B cell (primary cell): ENCODE measurements around the gene AP1M2. TPM values are rescaled to one million over a fixed set of nuclear protein-coding genes. Genes with fewer than 3 reads are reported as not detected.

Source experiments
- ATAC-seq: fragments of 200-7000 bp; cut with Tn5 transposase; one replicate; pipeline ENCODE4 v1.10.0; 2021; ENCODE audit warnings: low read depth, mild to moderate bottlenecking, moderate number of reproducible peaks, moderate library complexity
- CTCF ChIA-PET: fragments of 350-600 bp; sonication (Branson Sonifier 250); formaldehyde crosslinking; loops from one replicate; lab custom pipeline; 2021; ENCODE audit warnings: antibody characterized with exemption, inconsistent platforms; lab: Charles Lee
- POLR2A ChIA-PET: fragments of 350-600 bp; sonication (Branson Sonifier 250); formaldehyde crosslinking; loops from one replicate; lab custom pipeline; 2021; ENCODE audit warnings: antibody characterized with exemption; lab: Charles Lee
- DNase-seq: peaks from one replicate; pipeline ENCODE4 v3.0.0; 2013
- H2AFZ ChIP-seq: 2 replicates; pipeline ENCODE4 v1.6.1; 2012; ENCODE audit warnings: mild to moderate bottlenecking, low read depth, low read length; ENCODE audit not compliant: insufficient read depth, poor library complexity, severe bottlenecking
- H3K27ac ChIP-seq, 2 donors: 1 replicate in 1 of 2; 2 replicates in 1 of 2; pipeline ENCODE4 v1.5.1; 2012 to 2013; ENCODE audit warnings: low read length in 2 of 2, mild to moderate bottlenecking in 2 of 2, moderate library complexity in 1 of 2
- H3K27me3 ChIP-seq, 4 experiments: fragments of 200-600 bp in 1 of 4; sonication (generic) in 1 of 4; replicated peaks in 1 of 4; 1 replicate in 2 of 4; 2 replicates in 2 of 4; pipeline versions ENCODE4 v1.6.1 to v1.7.0; 2013 to 2016; ENCODE audit warnings: low read length in 3 of 4, mild to moderate bottlenecking in 2 of 4, mixed read lengths in 1 of 4, moderate library complexity in 1 of 4; ENCODE audit not compliant: insufficient read depth in 4 of 4, control insufficient read depth in 3 of 4; ENCODE audit errors: control extremely low read depth in 1 of 4
- H3K36me3 ChIP-seq, 2 experiments: replicated peaks in 1 of 2; 1 replicate in 1 of 2; 2 replicates in 1 of 2; pipeline versions ENCODE4 v1.6.1 to v1.7.1; 2013; ENCODE audit warnings: low read length in 1 of 2; ENCODE audit not compliant: insufficient read depth in 2 of 2, control insufficient read depth in 1 of 2; ENCODE audit errors: control extremely low read depth in 1 of 2, extremely low read depth in 1 of 2
- H3K4me1 ChIP-seq, 2 donors: fragments of 200-600 bp in 1 of 2; sonication (generic) in 1 of 2; 1 replicate in 1 of 2; 2 replicates in 1 of 2; pipeline versions ENCODE4 v1.5.1 to v1.6.1; 2013 to 2017; ENCODE audit warnings: low read length in 2 of 2; ENCODE audit not compliant: control insufficient read depth in 2 of 2, insufficient read depth in 2 of 2
- H3K4me2 ChIP-seq: replicated peaks from 2 replicates; pipeline ENCODE3; 2012; ENCODE audit warnings: mild to moderate bottlenecking, low read depth, low read length; ENCODE audit not compliant: poor library complexity, severe bottlenecking
- H3K4me3 ChIP-seq, 5 experiments: fragments of 200-600 bp in 1 of 5; sonication (generic) in 1 of 5; 1 replicate in 3 of 5; 2 replicates in 2 of 5; pipeline versions ENCODE4 v1.5.1 to v1.7.0; 2011 to 2016; ENCODE audit warnings: low read length in 4 of 5, mild to moderate bottlenecking in 4 of 5, low read depth in 2 of 5, control low read depth in 1 of 5, moderate library complexity in 1 of 5; ENCODE audit not compliant: insufficient read depth in 1 of 5; ENCODE audit errors: control extremely low read depth in 1 of 5, extremely low read depth in 1 of 5
- H3K79me2 ChIP-seq: fragments of 200-600 bp; sonication (generic); one replicate; pipeline ENCODE4 v1.6.0; 2016; ENCODE audit warnings: low read length; ENCODE audit not compliant: control insufficient read depth, insufficient read depth
- H3K9ac ChIP-seq: fragments of 200-600 bp; sonication (generic); 2 replicates; pipeline ENCODE4 v1.6.1; 2017; ENCODE audit warnings: mild to moderate bottlenecking, low read length, moderate library complexity
- H3K9me3 ChIP-seq, 3 donors: one replicate each; pipeline versions ENCODE4 v1.6.1 to v1.7.1; 2013; ENCODE audit warnings: low read length in 2 of 3; ENCODE audit not compliant: control insufficient read depth in 2 of 3, insufficient read depth in 1 of 3; ENCODE audit errors: control extremely low read depth in 1 of 3
- H4K20me1 ChIP-seq: 2 replicates; pipeline ENCODE4 v1.6.0; 2012; ENCODE audit warnings: mild to moderate bottlenecking, low read length; ENCODE audit not compliant: insufficient read depth, control insufficient read depth, poor library complexity, severe bottlenecking
- H3K27ac Mint-ChIP-seq: one replicate; pipeline ENCODE4 v1.8.0; 2021; ENCODE audit warnings: mixed read lengths
- H3K27me3 Mint-ChIP-seq: one replicate; pipeline ENCODE4 v1.8.0; 2021; ENCODE audit warnings: mixed read lengths
- H3K4me1 Mint-ChIP-seq: one replicate; pipeline ENCODE4 v1.8.0; 2021; ENCODE audit warnings: mixed read lengths
- H3K4me3 Mint-ChIP-seq: one replicate; pipeline ENCODE4 v1.8.0; 2021; ENCODE audit warnings: mixed read lengths
- H3K9me3 Mint-ChIP-seq: one replicate; pipeline ENCODE4 v1.8.0; 2022; ENCODE audit warnings: mixed read lengths; ENCODE audit not compliant: insufficient read depth
- EZH2 ChIP-seq: IDR thresholded peaks from 2 replicates; pipeline ENCODE4 v1.6.1; 2012; ENCODE audit warnings: borderline replicate concordance, low read depth, mild to moderate bottlenecking, moderate library complexity, low read length; ENCODE audit not compliant: insufficient read depth, poor library complexity, severe bottlenecking
- WGBS: methylation state at CpG from one replicate; pipeline ENCODE4 v1.1.5; 2013; ENCODE audit warnings: missing lambda C conversion rate; ENCODE audit not compliant: insufficient coverage; 5-methylcytosine and 5-hydroxymethylcytosine counted together
- intact Hi-C: fragments of 100-400 bp; cut with micrococcal nuclease; formaldehyde crosslinking; loops from one replicate; pipeline ENCODE4 v1.10.0; 2022
- polyA plus RNA-seq: library from polyadenylated mRNA; depleted of rRNA; stranded (reverse); fragments of >200 nt; gene quantifications from 2 replicates; pipeline ENCODE4 v1.2.3, GENCODE V29; 2012
- total RNA-seq, 2 donors: library from RNA; stranded (reverse); fragments of 120-200 nt in 1 of 2; gene quantifications; 1 replicate in 1 of 2; 2 replicates in 1 of 2; pipeline versions ENCODE4 v1.2.3 to v1.2.4, GENCODE V29; 2013 to 2022
- TF ChIP-seq, protein P1 (sequence below): fragments of 200-600 bp; IDR thresholded peaks from one replicate; pipeline ENCODE4 v1.8.0; 2022; ENCODE audit warnings: antibody characterized with exemption, mild to moderate bottlenecking

AP1M2 gene
- total and polyA plus RNA-seq, 2 donors (not counting 1 experiment from before 2014, with no cell fraction given), result not detected

DNA sequence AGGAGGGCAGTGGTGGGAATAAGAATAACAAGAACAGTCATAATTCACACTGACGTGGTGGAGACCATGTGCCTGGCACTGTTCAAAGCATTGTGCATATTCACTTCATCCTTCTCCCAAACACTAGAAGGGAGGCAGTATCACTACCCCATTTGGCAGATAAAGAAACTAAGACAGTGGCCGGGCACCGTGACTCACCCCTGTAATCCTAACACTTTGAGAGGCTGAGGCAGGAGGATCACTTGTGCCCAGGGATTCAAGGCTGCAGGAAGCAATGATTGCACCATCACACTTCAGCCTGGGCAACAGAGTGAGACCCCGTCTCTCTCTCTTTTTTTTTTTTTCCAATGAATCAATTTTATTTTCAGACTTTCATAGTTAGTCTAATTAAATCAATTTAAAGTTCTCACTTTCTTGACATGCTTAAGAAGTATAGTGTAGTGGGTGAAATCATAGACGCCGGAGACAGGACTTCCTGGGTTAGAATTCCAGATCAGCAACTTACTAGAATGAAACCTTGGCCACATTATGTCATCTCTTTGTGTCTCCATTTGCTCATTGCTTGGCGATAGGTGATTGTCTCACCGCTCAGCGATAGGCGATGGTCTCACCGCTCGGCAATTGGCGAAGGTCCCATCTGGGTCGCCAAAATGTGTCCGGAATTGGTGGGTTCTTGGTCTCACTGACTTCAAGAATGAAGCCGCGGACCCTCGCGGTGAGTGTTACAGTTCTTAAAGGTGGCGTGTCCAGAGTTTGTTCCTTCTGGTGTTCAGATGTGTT, 48.7 kb downstream of the AP1M2 start:
- H3K4me1 ChIP-seq, result peaks cover 3 to 5% of the 10 kb centered on the region in 2 donors
- no peak overlapping the region for H2AFZ ChIP-seq
- DNase-seq, result no peak
- H3K9me3 Mint-ChIP-seq, result no peaks in the 10 kb centered on the region
- H3K27me3 ChIP-seq, result peaks cover 0 to 16% (median 1%) of the 10 kb centered on the region in 4 experiments
- no peak for ATAC-seq
- TF ChIP-seq, protein P1, sequence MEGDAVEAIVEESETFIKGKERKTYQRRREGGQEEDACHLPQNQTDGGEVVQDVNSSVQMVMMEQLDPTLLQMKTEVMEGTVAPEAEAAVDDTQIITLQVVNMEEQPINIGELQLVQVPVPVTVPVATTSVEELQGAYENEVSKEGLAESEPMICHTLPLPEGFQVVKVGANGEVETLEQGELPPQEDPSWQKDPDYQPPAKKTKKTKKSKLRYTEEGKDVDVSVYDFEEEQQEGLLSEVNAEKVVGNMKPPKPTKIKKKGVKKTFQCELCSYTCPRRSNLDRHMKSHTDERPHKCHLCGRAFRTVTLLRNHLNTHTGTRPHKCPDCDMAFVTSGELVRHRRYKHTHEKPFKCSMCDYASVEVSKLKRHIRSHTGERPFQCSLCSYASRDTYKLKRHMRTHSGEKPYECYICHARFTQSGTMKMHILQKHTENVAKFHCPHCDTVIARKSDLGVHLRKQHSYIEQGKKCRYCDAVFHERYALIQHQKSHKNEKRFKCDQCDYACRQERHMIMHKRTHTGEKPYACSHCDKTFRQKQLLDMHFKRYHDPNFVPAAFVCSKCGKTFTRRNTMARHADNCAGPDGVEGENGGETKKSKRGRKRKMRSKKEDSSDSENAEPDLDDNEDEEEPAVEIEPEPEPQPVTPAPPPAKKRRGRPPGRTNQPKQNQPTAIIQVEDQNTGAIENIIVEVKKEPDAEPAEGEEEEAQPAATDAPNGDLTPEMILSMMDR, result no peak
- TF ChIP-seq EZH2, result no peak
- no peak overlapping the region for H3K4me3 Mint-ChIP-seq
- H3K36me3 ChIP-seq, result no peaks in the 10 kb centered on the region
- no peak overlapping the region for H3K4me3 ChIP-seq
- WGBS, result 44% methylated on average over 17 of the region's 20 CpGs
- H3K9me3 ChIP-seq, result no peaks in the 10 kb centered on the region
- intact Hi-C loops, result no loop called here
- peaks cover 16% of the 10 kb centered on the region for H3K27me3 Mint-ChIP-seq
- H3K27ac Mint-ChIP-seq, result no peak overlapping the region
- H3K9ac ChIP-seq, result no peak overlapping the region
- H4K20me1 ChIP-seq, result no peaks in the 10 kb centered on the region
- H3K4me2 ChIP-seq, result no peak overlapping the region
- CTCF ChIA-PET, result interaction anchor here (0.8 to 5.3 kb wide), 4 partner anchors 33 to 133 kb away, joined by 3 to 73 read pairs (median 5); no protein-coding TSS in a partner anchor
- POLR2A ChIA-PET, result no interaction called here
- H3K4me1 Mint-ChIP-seq, result peaks cover 5% of the 10 kb centered on the region
- no peak overlapping the region for H3K27ac ChIP-seq
- H3K79me2 ChIP-seq, result no peaks in the 10 kb centered on the region

DNA sequence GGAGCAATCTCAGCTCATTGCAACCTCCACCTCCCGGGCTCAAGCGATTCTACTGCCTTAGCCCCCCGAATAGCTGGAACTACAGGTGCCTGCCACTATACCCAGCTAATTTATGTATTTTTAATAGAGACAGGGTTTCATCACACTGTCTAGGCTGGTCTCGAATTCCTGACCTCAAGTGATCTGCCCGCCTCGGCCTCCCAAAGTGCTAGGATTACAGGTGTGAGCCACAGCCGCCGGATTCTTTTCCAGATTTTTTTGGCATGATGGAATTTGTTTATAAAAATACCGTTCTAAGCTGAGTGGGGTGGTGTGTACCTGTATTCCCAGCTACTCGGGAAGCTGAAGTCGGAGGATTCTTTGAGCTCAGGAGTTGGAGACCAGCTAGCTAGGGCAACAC, 49.4 kb downstream of the AP1M2 start:
- DNase-seq (no peak), ATAC-seq (no peak)
- Mint-ChIP-seq H3K9me3 (no peaks in the 10 kb centered on the region), H3K27me3 (peaks cover 16% of the 10 kb centered on the region), H3K4me1 (peaks cover 2% of the 10 kb centered on the region), H3K27ac (no peak overlapping the region), H3K4me3 (no peak overlapping the region)
- Histone ChIP-seq H3K27me3 (peaks cover 0 to 16% (median 1%) of the 10 kb centered on the region in 4 experiments), H3K4me2 (no peak overlapping the region), H2AFZ (no peak overlapping the region), H3K4me1 (no peaks in the 10 kb centered on the region), H3K36me3 (no peaks in the 10 kb centered on the region), H3K9me3 (no peaks in the 10 kb centered on the region), H3K4me3 (no peak overlapping the region), H3K27ac (no peak overlapping the region), H3K79me2 (no peaks in the 10 kb centered on the region), H4K20me1 (no peaks in the 10 kb centered on the region), H3K9ac (no peak overlapping the region)
- CTCF ChIA-PET, result interaction anchor here (1.1 to 1.3 kb wide), 2 partner anchors 34 to 107 kb away, joined by 4 to 6 read pairs; no protein-coding TSS in a partner anchor
- intact Hi-C loops, result no loop called here
- POLR2A ChIA-PET, result interaction anchor here (0.6 kb wide), 1 partner anchor 67 kb away, joined by 3 read pairs; no protein-coding TSS in a partner anchor
- TF ChIP-seq EZH2, result no peak
- TF ChIP-seq, protein P1, result no peak
- WGBS, result 94% methylated on average over 6 of the region's 11 CpGs
